Transverse colon (tissue), 4 donors: ENCODE results near the gene SPEG. TPM values are rescaled to one million over a fixed set of nuclear protein-coding genes. Genes with fewer than 3 reads are reported as not detected.

Source experiments
- DNase-seq: peaks from one replicate; pipeline ENCODE4 v3.0.0-alpha.2; 2019
- H3K27ac ChIP-seq, 4 donors: fragments of 200-600 bp; sonication (generic); 2 replicates each; pipeline ENCODE4 v1.5.1; 2016 to 2018; ENCODE audit warnings: inconsistent platforms in 4 of 4
- H3K27me3 ChIP-seq: fragments of 200-600 bp; sonication (generic); 2 replicates; pipeline ENCODE4 v1.5.1; 2017; ENCODE audit warnings: inconsistent platforms
- H3K36me3 ChIP-seq, 4 donors: fragments of 200-600 bp; sonication (generic); 2 replicates each; pipeline ENCODE4 v1.5.1; 2017 to 2019; ENCODE audit warnings: inconsistent platforms in 4 of 4
- H3K4me1 ChIP-seq, 4 donors: fragments of 200-600 bp; sonication (generic); 2 replicates each; pipeline ENCODE4 v1.5.1; 2017 to 2020; ENCODE audit warnings: inconsistent platforms in 4 of 4
- H3K4me3 ChIP-seq, 4 donors: fragments of 200-600 bp; sonication (generic); 1 replicate in 1 of 4; 2 replicates in 3 of 4; pipeline versions ENCODE4 v1.5.1 to v1.6.1; 2017 to 2019; ENCODE audit warnings: inconsistent platforms in 4 of 4
- H3K9me3 ChIP-seq, 2 donors: fragments of 200-600 bp; sonication (generic); 2 replicates each; pipeline ENCODE4 v1.5.1; 2017 to 2019; ENCODE audit warnings: inconsistent platforms in 2 of 2
- EP300 ChIP-seq: sonication (generic); formaldehyde crosslinking; IDR thresholded peaks from one replicate; pipeline ENCODE4 v1.6.1; 2017; ENCODE audit warnings: antibody characterized with exemption, low read depth
- POLR2A ChIP-seq: fragments of 450-650 bp; IDR thresholded peaks from one replicate; pipeline ENCODE4 v1.6.1; 2016; ENCODE audit warnings: antibody characterized with exemption, mild to moderate bottlenecking, moderate library complexity
- POLR2AphosphoS5 ChIP-seq, 3 donors: sonication (generic); formaldehyde crosslinking; IDR thresholded peaks; one replicate each; pipeline ENCODE4 v1.6.1; 2016; ENCODE audit warnings: antibody characterized with exemption in 3 of 3
- WGBS, 2 donors: methylation state at CpG; one replicate each; pipeline ENCODE4 v1.1.5; 2018; ENCODE audit warnings: low coverage in 1 of 2; 5-methylcytosine and 5-hydroxymethylcytosine counted together
- in situ Hi-C, 4 donors: fragments of 200-750 bp; cut with MboI; loops; one replicate each; pipeline versions ENCODE4 v1.15.0 to v1.15.1; 2017; ENCODE audit warnings: low sequenced_read_pairs in 3 of 4, low pct_ligation_motif_present in 1 of 4, low pct_unique_long_range_greater_than_20kb in 1 of 4
- intact Hi-C: fragments of 100-400 bp; cut with DNase I; formaldehyde crosslinking; loops from one replicate; pipeline ENCODE4 v1.15.1; 2023; ENCODE audit warnings: low total_unique reads
- total RNA-seq, 4 donors: library from RNA; depleted of rRNA; stranded (reverse); fragments of >200 nt; gene quantifications; one replicate each; pipeline ENCODE4 v1.1.0, GENCODE V29; 2016
- TF ChIP-seq, protein P1 (sequence below), 5 experiments: fragments of 200-600 bp in 3 of 5; fragments of 450-650 bp in 2 of 5; sonication (generic) in 3 of 5; IDR thresholded peaks; 1 replicate in 2 of 5; 2 replicates in 3 of 5; pipeline ENCODE4 v1.5.1; 2016 to 2017; ENCODE audit warnings: antibody characterized with exemption in 5 of 5, inconsistent platforms in 3 of 5, mild to moderate bottlenecking in 2 of 5, moderate library complexity in 1 of 5

The SPEG gene
- total RNA-seq, 4 donors from 2014 or later: 26.5 to 95.8 (median 48.5) TPM

GRCh38 chr2:219408631-219409030 is 26.0 kb upstream of the SPEG start:
- TF ChIP-seq, protein P1, sequence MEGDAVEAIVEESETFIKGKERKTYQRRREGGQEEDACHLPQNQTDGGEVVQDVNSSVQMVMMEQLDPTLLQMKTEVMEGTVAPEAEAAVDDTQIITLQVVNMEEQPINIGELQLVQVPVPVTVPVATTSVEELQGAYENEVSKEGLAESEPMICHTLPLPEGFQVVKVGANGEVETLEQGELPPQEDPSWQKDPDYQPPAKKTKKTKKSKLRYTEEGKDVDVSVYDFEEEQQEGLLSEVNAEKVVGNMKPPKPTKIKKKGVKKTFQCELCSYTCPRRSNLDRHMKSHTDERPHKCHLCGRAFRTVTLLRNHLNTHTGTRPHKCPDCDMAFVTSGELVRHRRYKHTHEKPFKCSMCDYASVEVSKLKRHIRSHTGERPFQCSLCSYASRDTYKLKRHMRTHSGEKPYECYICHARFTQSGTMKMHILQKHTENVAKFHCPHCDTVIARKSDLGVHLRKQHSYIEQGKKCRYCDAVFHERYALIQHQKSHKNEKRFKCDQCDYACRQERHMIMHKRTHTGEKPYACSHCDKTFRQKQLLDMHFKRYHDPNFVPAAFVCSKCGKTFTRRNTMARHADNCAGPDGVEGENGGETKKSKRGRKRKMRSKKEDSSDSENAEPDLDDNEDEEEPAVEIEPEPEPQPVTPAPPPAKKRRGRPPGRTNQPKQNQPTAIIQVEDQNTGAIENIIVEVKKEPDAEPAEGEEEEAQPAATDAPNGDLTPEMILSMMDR (IDR thresholded peaks at IDR 0.05): no peak
- TF ChIP-seq POLR2AphosphoS5 (IDR thresholded peaks at IDR 0.05) (peak in 1 of 3 donors; percentile 44), POLR2A (no peak)
- Histone ChIP-seq H3K4me1 (peaks cover 0 to 17% (median 13%) of the 10 kb centered on the region in 4 donors), H3K27me3 (peaks cover 11% of the 10 kb centered on the region), H3K9me3 (peaks cover 0 to 3% of the 10 kb centered on the region in 2 donors), H3K36me3 (no peaks in the 10 kb centered on the region), H3K4me3 (no peak overlapping the region), H3K27ac (peak overlapping the region; percentile 79 to 91 (median 86))
- 61% methylated on average over 8 of the region's 8 CpGs; no CpG with 5 or more reads in 1 of the 2 donors for WGBS, 2 donors
- intact Hi-C loops: loop anchor here (5.0 kb wide), 1 partner anchor 44 kb away; no protein-coding TSS in a partner anchor
- no peak for DNase-seq
- in situ Hi-C loops: loop anchor here in 3 of 4 donors (10.0 kb wide), 1 partner anchor 116 kb away; no protein-coding TSS in a partner anchor

DNA sequence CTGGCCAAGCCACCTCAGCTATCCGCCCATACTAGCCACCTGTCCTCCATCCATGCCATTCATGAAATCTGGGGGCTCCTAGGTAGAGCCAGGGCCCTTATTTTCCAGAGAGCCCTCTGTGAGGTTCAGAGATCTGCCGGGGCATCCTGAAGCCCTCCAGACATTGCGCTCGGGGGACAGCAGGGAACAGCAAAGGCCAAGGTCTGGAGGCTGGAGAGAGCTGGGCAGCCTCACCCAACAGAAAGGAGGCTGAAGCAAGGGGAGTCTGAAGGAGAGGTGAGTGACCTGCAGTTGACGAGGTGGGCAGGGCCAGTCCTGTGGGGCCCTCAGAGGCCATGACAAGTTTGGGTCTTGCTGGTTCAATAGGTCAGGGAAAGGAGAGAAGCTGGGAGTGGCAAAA is 25.0 kb upstream of the SPEG start:
- peak overlapping the region; percentile 79 to 91 (median 86) for H3K27ac ChIP-seq

GRCh38 chr2:219410390-219410789 is 24.3 kb upstream of the SPEG start:
- DNase-seq: no peak
- in situ Hi-C loops: no loop called here

More for the DNA sequence above, 25.0 kb upstream of the SPEG start:
- intact Hi-C loops: loop anchor here (5.0 kb wide), 1 partner anchor 43 kb away; no protein-coding TSS in a partner anchor
- Histone ChIP-seq H3K4me3 (no peak overlapping the region), H3K36me3 (no peaks in the 10 kb centered on the region), H3K4me1 (peaks cover 0 to 10% (median 8%) of the 10 kb centered on the region in 4 donors), H3K9me3 (peaks cover 0 to 3% of the 10 kb centered on the region in 2 donors), H3K27me3 (peaks cover 12% of the 10 kb centered on the region)
- DNase-seq: no peak
- TF ChIP-seq, protein P1 (IDR thresholded peaks at IDR 0.05): no peak
- TF ChIP-seq POLR2A (no peak), EP300 (no peak), POLR2AphosphoS5 (IDR thresholded peaks at IDR 0.05) (no peak)
- WGBS, 2 donors: 82% methylated on average over 5 of the region's 5 CpGs; no CpG with 5 or more reads in 1 of the 2 donors
- in situ Hi-C loops: loop anchor here in 3 of 4 donors (10.0 kb wide), 1 partner anchor 115 kb away; no protein-coding TSS in a partner anchor

DNA sequence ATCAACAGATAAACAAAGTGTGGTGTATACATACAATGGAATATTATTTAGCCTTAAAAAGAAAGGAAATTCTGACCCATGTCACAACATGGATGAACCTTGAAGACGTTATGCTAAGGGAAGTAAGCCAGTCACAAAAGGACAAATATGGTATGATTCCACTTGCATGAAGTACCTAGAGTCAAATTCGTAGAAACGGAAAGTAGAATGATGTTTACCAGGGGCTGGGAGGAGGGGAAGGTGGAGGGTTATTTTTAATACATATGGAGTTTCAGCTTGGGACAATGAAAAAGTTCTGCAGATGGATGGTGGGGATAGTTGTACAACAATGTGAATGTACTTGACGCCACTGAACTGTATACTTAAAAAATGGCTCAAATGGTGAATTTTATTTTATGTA is 19.8 kb upstream of the SPEG start:
- TF ChIP-seq, protein P1 (IDR thresholded peaks at IDR 0.05): no peak
- peak in 1 of 3 donors; percentile 37 for TF ChIP-seq POLR2AphosphoS5 (IDR thresholded peaks at IDR 0.05)
- 63 to 76% methylated on average over 4 of the region's 4 CpGs for WGBS, 2 donors
- no peak overlapping the region for H3K4me3 ChIP-seq
- DNase-seq: no peak
- H3K27ac ChIP-seq: peak overlapping the region; percentile 86 to 96 (median 89)
- in situ Hi-C loops (no loop called here), intact Hi-C loops (no loop called here)
- peaks cover 6 to 15% (median 10%) of the 10 kb centered on the region in 4 donors for H3K4me1 ChIP-seq
- no peaks in the 10 kb centered on the region for H3K36me3 ChIP-seq
- peaks cover 0 to 3% of the 10 kb centered on the region in 2 donors for H3K9me3 ChIP-seq
- H3K27me3 ChIP-seq: peaks cover 37% of the 10 kb centered on the region

More at GRCh38 chr2:219410390-219410789, 24.3 kb upstream of the SPEG start:
- WGBS, 2 donors: 81 to 92% methylated on average over 2 to 8 of the region's 8 CpGs
- peaks cover 12% of the 10 kb centered on the region for H3K27me3 ChIP-seq
- H3K4me1 ChIP-seq: peaks cover 0 to 7% (median 6%) of the 10 kb centered on the region in 4 donors
- no peak for TF ChIP-seq POLR2AphosphoS5 (IDR thresholded peaks at IDR 0.05)
- TF ChIP-seq POLR2A: no peak
- TF ChIP-seq, protein P1 (IDR thresholded peaks at IDR 0.05): no peak
- TF ChIP-seq EP300: no peak
- H3K9me3 ChIP-seq: peaks cover 0 to 3% of the 10 kb centered on the region in 2 donors
- peak overlapping the region; percentile 79 to 91 (median 86) for H3K27ac ChIP-seq
- intact Hi-C loops: no loop called here
- H3K4me3 ChIP-seq: no peak overlapping the region
- no peaks in the 10 kb centered on the region for H3K36me3 ChIP-seq
